H1 (cell line): ENCODE data around the gene CTIF. TPM values are rescaled to one million over a fixed set of nuclear protein-coding genes. Genes with fewer than 3 reads are reported as not detected.

Experiments
- CEBPB ChIP-seq: IDR thresholded peaks from 2 replicates; pipeline ENCODE4 v1.6.1; 2012; ENCODE audit warnings: low read depth, low read length
- GTF2F1 ChIP-seq: IDR thresholded peaks from 2 replicates; pipeline ENCODE4 v1.6.1; 2012; ENCODE audit warnings: low read depth, low read length, improper control_type of control experiment, borderline replicate concordance
- KDM5A ChIP-seq: fragments of 200-600 bp; IDR thresholded peaks from 2 replicates; pipeline ENCODE4 v1.7.1; 2012; ENCODE audit warnings: mild to moderate bottlenecking, low read length, inconsistent platforms, mixed read lengths
- polyA plus RNA-seq, 7 experiments: library from polyadenylated mRNA; depleted of rRNA in 3 of 7; stranded (reverse) in 5 of 7; unstranded in 2 of 7; fragments of >200 nt in 5 of 7; fragments of 200-250 nt in 2 of 7; gene quantifications; 1 replicate in 5 of 7; 2 replicates in 1 of 7; 4 replicates in 1 of 7; pipeline versions ENCODE4 v1.2.1 to v1.2.3, GENCODE V29; 2011 to 2013; ENCODE audit warnings: missing spikeins in 2 of 7, mixed read lengths in 2 of 7
- total RNA-seq: library from RNA; stranded (reverse); fragmentation: NEBNext Ultra II Directional; extraction: Animal tissue kit (Norgen Biotek cat#: 25700); gene quantifications from 2 replicates; pipeline ENCODE4 v1.2.1, GENCODE V29; 2021
- TF ChIP-seq, protein P1 (sequence below): IDR thresholded peaks from 2 replicates; pipeline ENCODE4 v1.6.1; 2012; ENCODE audit warnings: inconsistent platforms

The CTIF gene
- total and polyA plus RNA-seq, 2 of the 8 experiments (the other 6 are each of a cell fraction or from before 2014, with no cell fraction given) = 9.0 to 17.8 TPM

DNA sequence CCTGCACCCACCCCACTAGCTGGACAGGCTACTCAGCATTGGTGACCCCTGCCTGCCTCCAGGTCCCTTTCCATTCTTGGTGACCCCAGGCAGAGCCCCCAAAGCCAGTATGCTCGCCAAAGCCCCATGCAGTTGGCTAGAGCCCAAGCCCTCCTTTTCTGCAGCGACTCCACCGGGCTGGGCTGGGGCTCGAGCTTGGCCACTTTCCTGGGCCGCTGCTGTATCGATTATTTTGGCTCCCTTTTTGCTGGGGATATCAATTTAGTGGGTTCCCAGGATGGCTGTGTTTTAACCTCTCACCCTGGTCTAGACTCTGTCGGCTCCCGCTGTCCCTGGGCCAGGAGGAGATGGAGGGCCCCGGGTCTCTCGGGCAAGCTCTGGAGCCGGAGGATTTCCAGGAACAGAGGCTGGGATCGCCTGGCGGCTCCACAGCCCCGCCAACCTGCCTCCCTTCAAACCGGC is 335.9 kb downstream of the CTIF start (continued):
- TF ChIP-seq, protein P1, sequence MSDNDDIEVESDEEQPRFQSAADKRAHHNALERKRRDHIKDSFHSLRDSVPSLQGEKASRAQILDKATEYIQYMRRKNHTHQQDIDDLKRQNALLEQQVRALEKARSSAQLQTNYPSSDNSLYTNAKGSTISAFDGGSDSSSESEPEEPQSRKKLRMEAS = no peak
- TF ChIP-seq CEBPB (no peak), GTF2F1 (no peak), KDM5A (no peak)
